CD4-positive, CD25-positive, alpha-beta regulatory T cell (primary cell): ENCODE data around the gene BICD2. TPM values are rescaled to one million over a fixed set of nuclear protein-coding genes. Genes with fewer than 3 reads are reported as not detected.

ENCODE experiments used
- ATAC-seq, 2 donors: fragments of 150-1000 bp; cut with Tn5 transposase; one replicate each; pipeline ENCODE4 v1.10.0; 2021; ENCODE audit warnings: low read depth in 2 of 2, moderate number of reproducible peaks in 2 of 2, moderate library complexity in 1 of 2
- DNase-seq, 3 donors: peaks; one replicate each; pipeline versions ENCODE4 v3.0.0 to v3.0.0-alpha.2; 2012 to 2022; ENCODE audit warnings: mixed read lengths in 1 of 3
- H3K27ac ChIP-seq: one replicate; pipeline ENCODE4 v1.7.0; 2013; ENCODE audit warnings: mild to moderate bottlenecking, low read length; ENCODE audit not compliant: insufficient read depth, poor library complexity, severe bottlenecking
- H3K27me3 ChIP-seq: one replicate; pipeline ENCODE4 v1.7.0; 2013; ENCODE audit warnings: low read length; ENCODE audit not compliant: control insufficient read depth, insufficient read depth
- H3K36me3 ChIP-seq: one replicate; pipeline ENCODE4 v1.7.0; 2013; ENCODE audit warnings: mild to moderate bottlenecking, low read length, moderate library complexity; ENCODE audit not compliant: control insufficient read depth, insufficient read depth
- H3K4me1 ChIP-seq: 2 replicates; pipeline ENCODE4 v1.7.0; 2013; ENCODE audit warnings: mild to moderate bottlenecking, low read length; ENCODE audit not compliant: insufficient read depth, control insufficient read depth, poor library complexity, severe bottlenecking
- H3K4me3 ChIP-seq: one replicate; pipeline ENCODE4 v1.7.0; 2013; ENCODE audit warnings: low read depth, mild to moderate bottlenecking, low read length, moderate library complexity
- H3K9me3 ChIP-seq, 2 experiments: 1 replicate in 1 of 2; 2 replicates in 1 of 2; pipeline ENCODE4 v1.7.0; 2013; ENCODE audit warnings: low read length in 2 of 2, mild to moderate bottlenecking in 1 of 2, moderate library complexity in 1 of 2; ENCODE audit not compliant: control insufficient read depth in 2 of 2
- H3K27ac Mint-ChIP-seq, 3 donors: one replicate each; pipeline ENCODE4 v1.8.0; 2020 to 2022; ENCODE audit warnings: mild to moderate bottlenecking in 3 of 3, mixed read lengths in 3 of 3, moderate library complexity in 2 of 3
- H3K27me3 Mint-ChIP-seq: one replicate; pipeline ENCODE4 v1.8.0; 2022; ENCODE audit warnings: mild to moderate bottlenecking, mixed read lengths
- H3K36me3 Mint-ChIP-seq: one replicate; pipeline ENCODE4 v1.8.0; 2020; ENCODE audit warnings: mixed read lengths
- H3K4me1 Mint-ChIP-seq, 4 donors: one replicate each; pipeline ENCODE4 v1.8.0; 2020 to 2022; ENCODE audit warnings: mixed read lengths in 4 of 4, mild to moderate bottlenecking in 1 of 4
- H3K4me3 Mint-ChIP-seq, 4 donors: one replicate each; pipeline ENCODE4 v1.8.0; 2020 to 2022; ENCODE audit warnings: mild to moderate bottlenecking in 4 of 4, mixed read lengths in 4 of 4, moderate library complexity in 3 of 4
- H3K9me3 Mint-ChIP-seq, 7 donors: one replicate each; pipeline ENCODE4 v1.8.0; 2020 to 2022; ENCODE audit warnings: mixed read lengths in 7 of 7, mild to moderate bottlenecking in 3 of 7, moderate library complexity in 2 of 7
- polyA plus RNA-seq, 4 donors: library from polyadenylated mRNA; unstranded; fragments of 300-500 nt; fragmentation: Illumina TruSeq; gene quantifications; one replicate each; pipeline ENCODE4 v1.2.3, GENCODE V29; 2021
- total RNA-seq: library from RNA; stranded (reverse); gene quantifications from one replicate; pipeline ENCODE4 v1.2.3, GENCODE V29; 2022

BICD2 gene
- total and polyA plus RNA-seq, 5 donors from 2014 or later: 5.6 to 29.3 (median 9.3) TPM

GRCh38 chr9:92718086-92719001 is 46.3 kb downstream of the BICD2 start:
- Histone ChIP-seq H3K36me3 (peaks cover 81% of the 10 kb centered on the region), H3K9me3 (no peaks in the 10 kb centered on the region), H3K27me3 (no peaks in the 10 kb centered on the region), H3K27ac (no peak overlapping the region), H3K4me1 (peaks cover 7% of the 10 kb centered on the region), H3K4me3 (no peak overlapping the region)
- Mint-ChIP-seq H3K9me3 (no peaks in the 10 kb centered on the region), H3K4me1 (peaks cover 0 to 12% (median 8%) of the 10 kb centered on the region in 4 donors), H3K27me3 (no peaks in the 10 kb centered on the region), H3K27ac (peak overlapping the region in 1 of 3 donors; percentile 69), H3K36me3 (peaks cover 42% of the 10 kb centered on the region), H3K4me3 (no peak overlapping the region)
- DNase-seq: no peak
- no peak for ATAC-seq

DNA sequence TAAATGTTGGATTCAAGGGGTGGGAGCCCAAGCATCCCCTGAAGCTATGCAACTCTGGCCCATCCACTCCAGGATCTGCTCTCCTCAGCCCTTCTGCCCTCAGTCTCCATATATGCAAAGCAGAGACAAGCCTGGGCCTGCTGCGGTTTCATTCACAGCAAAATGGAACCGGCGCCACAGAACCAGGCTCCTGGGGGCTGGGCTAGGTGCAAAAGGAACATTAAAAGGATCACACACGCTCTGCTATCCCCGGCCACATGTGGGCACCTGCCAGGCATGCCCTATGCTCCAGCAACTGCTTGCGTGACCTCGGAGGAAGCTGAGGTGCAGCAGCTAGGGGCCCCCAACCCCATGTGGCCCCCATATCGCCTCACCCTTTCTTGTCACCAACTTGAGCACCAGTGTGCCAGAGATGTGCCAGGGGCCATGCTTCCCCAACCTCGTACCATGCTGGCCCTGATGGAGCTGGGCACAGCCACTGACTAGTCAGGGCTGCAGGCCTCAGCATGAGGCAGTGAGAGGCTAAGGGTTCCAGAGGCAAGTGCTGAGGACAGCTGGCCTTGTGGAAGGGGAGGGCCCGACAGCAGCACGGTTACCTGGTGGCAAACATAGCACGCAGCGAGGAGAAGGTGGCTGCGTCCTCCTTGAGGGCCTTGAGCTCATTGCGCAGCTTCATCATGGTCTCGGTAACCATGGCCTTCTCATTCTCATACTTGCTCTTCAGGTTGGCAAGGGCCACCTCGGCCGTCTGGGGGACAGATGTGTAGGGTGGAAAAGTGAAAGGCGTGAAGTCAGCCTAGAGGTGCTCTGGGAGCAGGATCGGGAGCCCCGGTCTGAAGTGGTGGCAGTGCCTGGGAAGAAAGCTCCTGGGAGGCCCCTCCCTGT is 47.2 kb downstream of the BICD2 start:
- H3K27ac ChIP-seq: no peak overlapping the region
- H3K27me3 Mint-ChIP-seq: no peaks in the 10 kb centered on the region
- DNase-seq: no peak
- peaks cover under 1 to 20% (median 15%) of the 10 kb centered on the region in 4 donors for H3K4me1 Mint-ChIP-seq
- peak overlapping the region; percentile 44 to 69 (median 65) for H3K27ac Mint-ChIP-seq
- no peaks in the 10 kb centered on the region for H3K27me3 ChIP-seq
- peaks cover 74% of the 10 kb centered on the region for H3K36me3 ChIP-seq
- H3K4me1 ChIP-seq: peaks cover 16% of the 10 kb centered on the region
- peaks cover 43% of the 10 kb centered on the region for H3K36me3 Mint-ChIP-seq
- no peaks in the 10 kb centered on the region for H3K9me3 ChIP-seq
- no peak overlapping the region for H3K4me3 Mint-ChIP-seq
- ATAC-seq: no peak
- H3K9me3 Mint-ChIP-seq: no peaks in the 10 kb centered on the region
- H3K4me3 ChIP-seq: no peak overlapping the region

DNA sequence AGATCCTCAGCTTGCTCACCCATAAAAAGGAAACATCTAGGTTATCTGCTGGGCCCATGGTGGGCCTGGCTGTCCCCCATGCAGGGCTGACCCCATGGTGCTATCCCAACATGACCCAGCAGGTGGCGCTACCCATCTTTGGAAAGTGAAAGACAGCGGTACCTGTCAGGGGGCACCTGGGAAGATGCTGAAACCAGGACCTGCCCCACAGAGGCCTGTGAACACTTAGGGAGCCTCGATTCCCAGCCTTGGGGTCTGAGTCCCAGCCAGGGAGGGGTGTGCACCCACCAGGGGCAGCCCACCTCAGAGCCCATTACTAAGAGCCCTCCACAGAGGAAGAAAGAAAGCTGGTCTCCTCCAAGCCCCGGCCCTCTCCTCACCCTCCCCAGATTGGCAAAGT is 48.1 kb downstream of the BICD2 start:
- Histone ChIP-seq H3K4me3 (no peak overlapping the region), H3K36me3 (peaks cover 65% of the 10 kb centered on the region), H3K9me3 (no peaks in the 10 kb centered on the region), H3K27ac (no peak overlapping the region), H3K4me1 (peaks cover 25% of the 10 kb centered on the region), H3K27me3 (no peaks in the 10 kb centered on the region)
- peaks cover 8 to 27% (median 24%) of the 10 kb centered on the region in 4 donors for H3K4me1 Mint-ChIP-seq
- DNase-seq (peak; percentile 69 to 72 (median 69)), ATAC-seq (peak; percentile 57 to 66)
- no peaks in the 10 kb centered on the region for H3K9me3 Mint-ChIP-seq
- no peaks in the 10 kb centered on the region for H3K27me3 Mint-ChIP-seq
- H3K27ac Mint-ChIP-seq: peak overlapping the region in 2 of 3 donors; percentile 44 to 62
- H3K4me3 Mint-ChIP-seq: peak overlapping the region in 1 of 4 donors; percentile 11
- H3K36me3 Mint-ChIP-seq: peaks cover 40% of the 10 kb centered on the region

DNA sequence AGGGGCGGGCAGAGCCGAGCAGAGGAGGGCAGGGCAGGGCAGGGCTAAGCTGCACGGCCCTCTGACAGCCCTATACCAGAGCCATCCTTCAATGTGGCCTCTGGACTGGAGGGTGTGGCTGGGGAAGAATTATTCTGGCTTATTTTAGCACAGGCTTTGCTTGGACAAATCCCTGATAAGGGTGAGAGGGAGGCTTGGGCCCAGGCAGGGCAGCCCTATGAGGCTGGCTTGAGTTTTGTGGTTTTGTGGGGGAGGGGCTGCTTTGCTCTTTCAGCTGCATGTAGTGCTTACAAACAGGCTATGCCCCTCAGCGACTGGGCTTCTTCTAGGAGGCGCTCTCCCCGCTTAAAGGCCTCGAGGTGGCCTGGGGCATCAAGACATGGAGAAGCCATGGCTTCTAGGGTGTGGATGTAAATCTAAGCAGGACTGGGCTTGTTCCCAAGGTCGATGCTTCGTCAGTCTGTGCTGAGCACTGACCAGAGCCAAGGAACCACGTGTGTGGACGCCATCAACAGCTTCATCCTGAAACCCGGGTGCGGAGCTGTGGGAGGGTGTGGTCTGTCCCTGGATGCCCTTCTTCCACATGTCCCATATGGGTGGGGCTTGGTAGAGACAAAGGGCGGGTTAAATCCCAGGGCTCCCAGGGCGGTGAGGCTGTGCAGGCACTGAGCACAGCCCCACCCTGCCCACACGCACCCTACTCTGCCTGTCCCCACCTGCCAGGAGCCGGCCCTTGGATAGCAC is 49.0 kb downstream of the BICD2 start:
- Mint-ChIP-seq H3K4me3 (no peak overlapping the region), H3K27me3 (no peaks in the 10 kb centered on the region), H3K9me3 (no peaks in the 10 kb centered on the region), H3K4me1 (peaks cover 15 to 34% (median 30%) of the 10 kb centered on the region in 4 donors), H3K36me3 (peaks cover 39% of the 10 kb centered on the region), H3K27ac (no peak overlapping the region)
- no peak overlapping the region for H3K4me3 ChIP-seq
- H3K4me1 ChIP-seq: peaks cover 34% of the 10 kb centered on the region
- H3K36me3 ChIP-seq: peaks cover 58% of the 10 kb centered on the region
- no peak for ATAC-seq
- no peaks in the 10 kb centered on the region for H3K9me3 ChIP-seq
- no peak for DNase-seq
- no peaks in the 10 kb centered on the region for H3K27me3 ChIP-seq
- no peak overlapping the region for H3K27ac ChIP-seq

GRCh38 chr9:92714787-92715487 is 49.7 kb downstream of the BICD2 start:
- Mint-ChIP-seq H3K36me3 (peaks cover 33% of the 10 kb centered on the region), H3K9me3 (no peaks in the 10 kb centered on the region), H3K4me1 (peaks cover 15 to 39% (median 30%) of the 10 kb centered on the region in 4 donors), H3K4me3 (no peak overlapping the region), H3K27ac (no peak overlapping the region), H3K27me3 (no peaks in the 10 kb centered on the region)
- Histone ChIP-seq H3K4me3 (no peak overlapping the region), H3K4me1 (peaks cover 35% of the 10 kb centered on the region), H3K27ac (no peak overlapping the region), H3K27me3 (no peaks in the 10 kb centered on the region), H3K9me3 (no peaks in the 10 kb centered on the region), H3K36me3 (peaks cover 54% of the 10 kb centered on the region)
- ATAC-seq (no peak), DNase-seq (no peak)

GRCh38 chr9:92714016-92714415 is 50.6 kb downstream of the BICD2 start:
- no peak for ATAC-seq
- H3K27ac ChIP-seq: no peak overlapping the region
- peaks cover 35% of the 10 kb centered on the region for H3K4me1 ChIP-seq
- Mint-ChIP-seq H3K36me3 (peaks cover 31% of the 10 kb centered on the region), H3K27me3 (no peaks in the 10 kb centered on the region), H3K4me3 (no peak overlapping the region), H3K27ac (peak overlapping the region in 2 of 3 donors; percentile 63 to 68), H3K4me1 (peaks cover 15 to 41% (median 30%) of the 10 kb centered on the region in 4 donors), H3K9me3 (no peaks in the 10 kb centered on the region)
- H3K36me3 ChIP-seq: peaks cover 53% of the 10 kb centered on the region
- no peaks in the 10 kb centered on the region for H3K9me3 ChIP-seq
- no peaks in the 10 kb centered on the region for H3K27me3 ChIP-seq
- no peak for DNase-seq
- H3K4me3 ChIP-seq: no peak overlapping the region

DNA sequence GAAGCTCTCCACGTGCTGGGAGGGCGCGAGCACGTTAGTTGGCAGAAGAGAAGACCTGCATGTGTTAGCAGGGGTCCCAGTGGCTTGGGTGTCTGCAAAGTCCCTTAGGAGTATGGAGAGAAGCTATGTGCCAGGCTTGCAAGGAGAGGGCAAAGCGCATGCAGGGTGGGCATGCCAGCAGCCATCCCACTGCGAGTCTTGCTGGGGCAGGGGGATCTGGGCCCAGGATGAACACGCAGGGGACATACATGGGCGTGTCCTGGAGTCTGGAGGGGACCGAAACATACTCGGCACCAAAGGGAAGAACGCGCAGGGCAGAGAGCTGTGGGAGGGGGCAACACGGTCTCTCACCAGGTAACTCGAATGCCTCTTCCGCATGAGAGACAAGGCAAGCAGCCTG is 51.1 kb downstream of the BICD2 start:
- Histone ChIP-seq H3K36me3 (peaks cover 53% of the 10 kb centered on the region), H3K9me3 (no peaks in the 10 kb centered on the region), H3K27me3 (no peaks in the 10 kb centered on the region), H3K27ac (no peak overlapping the region), H3K4me3 (no peak overlapping the region), H3K4me1 (peaks cover 35% of the 10 kb centered on the region)
- no peak for ATAC-seq
- H3K27ac Mint-ChIP-seq: peak overlapping the region in 2 of 3 donors; percentile 63 to 68
- H3K4me1 Mint-ChIP-seq: peaks cover 15 to 41% (median 30%) of the 10 kb centered on the region in 4 donors
- H3K9me3 Mint-ChIP-seq: no peaks in the 10 kb centered on the region
- H3K36me3 Mint-ChIP-seq: peaks cover 31% of the 10 kb centered on the region
- H3K27me3 Mint-ChIP-seq: no peaks in the 10 kb centered on the region
- no peak for DNase-seq
- H3K4me3 Mint-ChIP-seq: no peak overlapping the region
